Peyer's patch (tissue), 4 donors: Measurements from ENCODE around the gene CECR2.

Experiments used
- POLR2A ChIP-seq, 2 donors: fragments of 450-650 bp; IDR thresholded peaks; one replicate each; pipeline ENCODE4 v1.5.1; 2017; ENCODE audit warnings: antibody characterized with exemption in 2 of 2, mild to moderate bottlenecking in 2 of 2, moderate library complexity in 2 of 2
- TF ChIP-seq, protein P1 (sequence below), 6 experiments: fragments of 450-650 bp in 4 of 6; fragments of 200-600 bp in 2 of 6; sonication (generic) in 1 of 6; IDR thresholded peaks; one replicate each; pipeline ENCODE4 v1.5.1; 2017 to 2019; ENCODE audit warnings: antibody characterized with exemption in 6 of 6, mild to moderate bottlenecking in 3 of 6, moderate library complexity in 1 of 6

DNA sequence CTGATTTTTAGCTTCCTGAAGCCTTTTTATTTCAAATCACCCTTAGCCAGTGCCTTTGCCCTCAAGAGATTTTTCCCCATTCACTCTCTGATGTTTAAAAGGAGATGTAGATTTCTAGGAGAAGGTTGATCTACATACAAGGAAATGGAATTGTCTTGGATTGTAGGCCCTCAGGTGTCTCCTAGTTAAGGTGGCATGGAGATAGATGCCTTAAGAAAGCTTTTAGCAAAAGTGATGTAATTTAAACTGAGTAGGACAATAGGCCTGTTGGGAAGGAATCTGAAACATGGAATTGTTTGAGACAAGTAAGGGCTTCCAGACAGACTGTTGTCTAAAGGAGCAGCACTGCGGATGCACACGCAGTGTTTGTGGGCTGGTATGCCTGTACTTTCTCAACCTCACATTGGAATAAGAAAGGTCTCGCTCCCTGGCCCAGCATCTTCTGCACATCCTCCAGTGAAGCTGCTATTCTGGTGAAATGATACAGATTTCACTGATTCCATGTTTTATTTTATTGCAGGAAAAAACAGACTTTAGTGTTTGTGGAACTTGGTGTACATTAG is 124.2 kb downstream of the CECR2 start:
- TF ChIP-seq POLR2A (IDR thresholded peaks at IDR 0.05): no peak
- TF ChIP-seq, protein P1, sequence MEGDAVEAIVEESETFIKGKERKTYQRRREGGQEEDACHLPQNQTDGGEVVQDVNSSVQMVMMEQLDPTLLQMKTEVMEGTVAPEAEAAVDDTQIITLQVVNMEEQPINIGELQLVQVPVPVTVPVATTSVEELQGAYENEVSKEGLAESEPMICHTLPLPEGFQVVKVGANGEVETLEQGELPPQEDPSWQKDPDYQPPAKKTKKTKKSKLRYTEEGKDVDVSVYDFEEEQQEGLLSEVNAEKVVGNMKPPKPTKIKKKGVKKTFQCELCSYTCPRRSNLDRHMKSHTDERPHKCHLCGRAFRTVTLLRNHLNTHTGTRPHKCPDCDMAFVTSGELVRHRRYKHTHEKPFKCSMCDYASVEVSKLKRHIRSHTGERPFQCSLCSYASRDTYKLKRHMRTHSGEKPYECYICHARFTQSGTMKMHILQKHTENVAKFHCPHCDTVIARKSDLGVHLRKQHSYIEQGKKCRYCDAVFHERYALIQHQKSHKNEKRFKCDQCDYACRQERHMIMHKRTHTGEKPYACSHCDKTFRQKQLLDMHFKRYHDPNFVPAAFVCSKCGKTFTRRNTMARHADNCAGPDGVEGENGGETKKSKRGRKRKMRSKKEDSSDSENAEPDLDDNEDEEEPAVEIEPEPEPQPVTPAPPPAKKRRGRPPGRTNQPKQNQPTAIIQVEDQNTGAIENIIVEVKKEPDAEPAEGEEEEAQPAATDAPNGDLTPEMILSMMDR (IDR thresholded peaks at IDR 0.05): no peak
